A549 treated with AZD2906 at 1 μM for 4 hours (cell line): ENCODE data around the gene GSS. TPM values are rescaled to one million over a fixed set of nuclear protein-coding genes. Genes with fewer than 3 reads are reported as not detected.

Experiments used
- total RNA-seq: library from RNA; stranded (reverse); fragments of 200-300 nt; extraction: Qiagen RNA extraction; gene quantifications from 5 replicates; pipeline ENCODE4 v1.2.3, GENCODE V29; 2022

Gene GSS
- total RNA-seq: 55.0 to 61.7 TPM (median 55.7 TPM) in 5 replicates

DNA sequence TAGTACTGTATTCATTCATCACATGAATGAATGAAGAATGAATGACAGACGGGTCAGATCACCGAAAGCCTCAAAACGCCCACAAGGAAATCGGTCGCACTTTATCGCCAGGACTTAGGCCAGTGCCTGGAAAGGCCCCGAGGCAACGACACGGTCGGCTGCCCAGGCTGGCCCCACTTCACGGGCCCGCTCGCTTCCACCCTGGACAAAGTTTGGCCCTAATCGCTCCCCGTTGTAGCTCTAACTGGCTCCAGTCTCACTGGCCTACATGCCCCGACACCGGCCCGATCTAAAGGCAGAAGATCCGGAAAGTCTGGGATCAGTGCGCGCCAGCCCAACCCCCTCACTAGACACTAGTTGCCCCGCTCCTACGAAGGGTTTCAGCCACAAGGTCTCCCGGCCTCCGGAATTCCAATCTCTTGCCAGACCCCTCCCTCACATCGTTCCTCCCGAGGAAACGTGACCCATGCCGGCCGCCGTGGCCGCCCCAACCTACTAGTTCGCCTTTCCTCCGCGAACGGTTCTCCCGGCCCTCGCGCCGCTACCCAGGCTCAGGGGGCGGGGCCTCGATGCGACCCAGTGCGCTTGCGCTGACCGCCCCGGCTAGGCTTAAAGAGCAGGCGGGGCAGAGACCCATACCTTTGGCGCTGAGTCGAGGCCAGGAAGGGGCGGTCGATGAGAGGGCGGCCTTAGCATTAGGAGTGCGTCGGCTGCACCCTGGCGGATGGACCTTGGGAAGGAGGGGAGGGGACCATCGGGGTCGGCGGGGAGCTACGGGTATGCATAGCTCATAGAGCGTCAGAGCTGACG, at the start of gene GSS, which contains the start of gene MYH7B:
TSS of gene GSS (minus strand) at position 576 of the 810 bp plus-strand sequence. CDS start 3,954 bp downstream, outside the sequence.
TSS of gene MYH7B (plus strand) at position 638 of the 810 bp plus-strand sequence. CDS start 22,138 bp downstream, outside the sequence.

Other genes with a start within 250 kb of the GSS start
- 17.0 to 20.6 TPM (median 19.3 TPM) in 5 replicates for gene NCOA6, start 130.2 kb downstream of the GSS start, total RNA-seq
- 5.7 to 8.2 TPM (median 7.8 TPM) in 5 replicates for gene GGT7, start 83.0 kb downstream of the GSS start, total RNA-seq
- 9.1 to 9.9 TPM (median 9.7 TPM) in 5 replicates for gene ACSS2, start 79.2 kb downstream of the GSS start, total RNA-seq
- 0.05 to 0.20 TPM (median 0.09 TPM) in 5 replicates for gene MYH7B, start 62 bp upstream of the GSS start, total RNA-seq
- gene TRPC4AP, start 137.0 kb upstream of the GSS start, total RNA-seq: 57.7 to 64.2 TPM (median 61.5 TPM) in 5 replicates
- gene EDEM2, start 191.5 kb upstream of the GSS start, total RNA-seq: 49.9 to 56.4 TPM (median 55.7 TPM) in 5 replicates
- 104 to 150 TPM (median 140 TPM) in 5 replicates for gene PROCR, start 216.3 kb upstream of the GSS start, total RNA-seq